AG10803 (cell line): ENCODE results near the gene SUCLA2.
"Not testable (repeated sequence)": the region's sequence is repeated elsewhere in the genome, so short reads cannot be mapped to it uniquely, and the experiment has no call there.

Source experiments
- DNase-seq: peaks from one replicate; pipeline ENCODE4 v3.0.0; 2010; ENCODE audit warnings: low read depth
- H3K4me3 ChIP-seq: 2 replicates; pipeline ENCODE4 v1.5.1; 2011; ENCODE audit warnings: mild to moderate bottlenecking, low read length, control low read depth
- CTCF ChIP-seq: conservative IDR thresholded peaks from 2 replicates; pipeline ENCODE4 v1.5.1; 2011; ENCODE audit warnings: mild to moderate bottlenecking, low read length, control low read depth, inconsistent platforms

Gene SUCLA2

GRCh38 chr13:48010698-48011097 lies 9.6 kb upstream of the SUCLA2 start:
- H3K4me3 ChIP-seq = no peak overlapping the region
- TF ChIP-seq CTCF = no peak
- no peak for DNase-seq

- H3K4me3 ChIP-seq = no peak overlapping the region
- peak; percentile 92 for DNase-seq
- no peak for TF ChIP-seq CTCF
These were observed 8.2 kb upstream of the SUCLA2 start for GRCh38 chr13:48009284-48009683.

GRCh38 chr13:48006396-48006795 lies 5.3 kb upstream of the SUCLA2 start:
- no peak overlapping the region for H3K4me3 ChIP-seq
- no peak for TF ChIP-seq CTCF
- DNase-seq = peak; percentile 28

- TF ChIP-seq CTCF = no peak
- no peak overlapping the region for H3K4me3 ChIP-seq
- DNase-seq = no peak
These were observed 3.1 kb upstream of the SUCLA2 start for GRCh38 chr13:48004201-48004600.

GRCh38 chr13:48001999-48002398 lies 926 bp upstream of the SUCLA2 start:
- DNase-seq, H3K4me3 ChIP-seq: not testable (repeated sequence)

- peak overlapping the region; percentile 99 for H3K4me3 ChIP-seq
- no peak for DNase-seq
- no peak for TF ChIP-seq CTCF
These were observed 437 bp downstream of the SUCLA2 start for GRCh38 chr13:48000559-48001113.

GRCh38 chr13:47999973-48000372 lies 1.1 kb downstream of the SUCLA2 start:
- no peak for TF ChIP-seq CTCF
- H3K4me3 ChIP-seq = peak overlapping the region; percentile 99
- no peak for DNase-seq

- no peak for TF ChIP-seq CTCF
These were observed 3.7 kb downstream of the SUCLA2 start for GRCh38 chr13:47997384-47997783.

More at GRCh38 chr13:47997384-47997783, 3.7 kb downstream of the SUCLA2 start:
- no peak overlapping the region for H3K4me3 ChIP-seq
- no peak for DNase-seq
